ENCODE data around the gene MUS81. TPM values are rescaled to one million over a fixed set of nuclear protein-coding genes. Genes with fewer than 3 reads are reported as not detected.
A peak's percentile ranks its signal among the peaks of the same experiment; 100 is the strongest.

The MUS81 gene, protein sequence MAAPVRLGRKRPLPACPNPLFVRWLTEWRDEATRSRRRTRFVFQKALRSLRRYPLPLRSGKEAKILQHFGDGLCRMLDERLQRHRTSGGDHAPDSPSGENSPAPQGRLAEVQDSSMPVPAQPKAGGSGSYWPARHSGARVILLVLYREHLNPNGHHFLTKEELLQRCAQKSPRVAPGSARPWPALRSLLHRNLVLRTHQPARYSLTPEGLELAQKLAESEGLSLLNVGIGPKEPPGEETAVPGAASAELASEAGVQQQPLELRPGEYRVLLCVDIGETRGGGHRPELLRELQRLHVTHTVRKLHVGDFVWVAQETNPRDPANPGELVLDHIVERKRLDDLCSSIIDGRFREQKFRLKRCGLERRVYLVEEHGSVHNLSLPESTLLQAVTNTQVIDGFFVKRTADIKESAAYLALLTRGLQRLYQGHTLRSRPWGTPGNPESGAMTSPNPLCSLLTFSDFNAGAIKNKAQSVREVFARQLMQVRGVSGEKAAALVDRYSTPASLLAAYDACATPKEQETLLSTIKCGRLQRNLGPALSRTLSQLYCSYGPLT
- total RNA-seq (ENCODE audit: low replicate concordance) = 36.8 and 42.4 TPM in 2 replicates

GRCh38 chr11:65860278-65861164, at the start of gene MUS81:
TSS of gene MUS81 (plus strand) at chr11:65860433. CDS start at chr11:65860754, 321 bp downstream.
- peak; percentile 97 for DNase-seq (ENCODE audit: low spot score)
- H3K36me3 ChIP-seq = peaks cover 5% of the 10 kb centered on the region
- Mint-ChIP-seq H3K27me3 (ENCODE audit: insufficient read depth, low read depth) (peaks cover 23% of the 10 kb centered on the region), H3K27ac (peak within 1 kb of the TSS; percentile 100), H3K36me3 (peaks cover 23% of the 10 kb centered on the region), H3K4me3 (peak within 1 kb of the TSS; percentile 95), H3K4me1 (peaks cover 32% of the 10 kb centered on the region), H3K9me3 (peaks cover 3% of the 10 kb centered on the region)
- peaks cover 40% of the 10 kb centered on the region for H3K79me2 ChIP-seq (ENCODE audit: low read depth)
- H3K9ac ChIP-seq = peak within 1 kb of the TSS; percentile 63
- H4K20me1 ChIP-seq (ENCODE audit: low read depth) = peaks cover 29% of the 10 kb centered on the region
- peak; percentile 13 for TF ChIP-seq EZH2 (IDR thresholded peaks at IDR 0.05)
- TF ChIP-seq CTCF (IDR thresholded peaks at IDR 0.05) = peak; percentile 93
- no peak for TF ChIP-seq EZH2phosphoT487 (IDR thresholded peaks at IDR 0.05)
- H3F3A ChIP-seq (ENCODE audit: low read depth) = peaks cover 52% of the 10 kb centered on the region
- no peaks in the 10 kb centered on the region for H3K9me3 ChIP-seq (ENCODE audit: low read depth)
- peak within 1 kb of the TSS; percentile 90 for H3K4me2 ChIP-seq
- peak within 1 kb of the TSS; percentile 87 for H3K4me3 ChIP-seq
- H3K4me1 ChIP-seq = peaks cover 10% of the 10 kb centered on the region
- H3K27ac ChIP-seq = peak within 1 kb of the TSS; percentile 88
- H2AFZ ChIP-seq (replicated peaks) = peak within 1 kb of the TSS; percentile 20
- no peaks in the 10 kb centered on the region for H3K27me3 ChIP-seq

- Mint-ChIP-seq H3K36me3 (peaks cover 4% of the 10 kb centered on the region), H3K4me3 (no peak overlapping the region)
Observed at GRCh38 chr11:65811764-65812475, 48.3 kb upstream of the MUS81 start.

More at GRCh38 chr11:65811764-65812475, 48.3 kb upstream of the MUS81 start:
- H3K27ac Mint-ChIP-seq = no peak overlapping the region
- Histone ChIP-seq H3K79me2 (ENCODE audit: low read depth) (no peaks in the 10 kb centered on the region), H3K27me3 (peaks cover 6% of the 10 kb centered on the region), H3K4me2 (no peak overlapping the region), H2AFZ (replicated peaks) (no peak overlapping the region), H3K36me3 (no peaks in the 10 kb centered on the region), H4K20me1 (ENCODE audit: low read depth) (no peaks in the 10 kb centered on the region), H3K9ac (no peak overlapping the region), H3K4me3 (no peak overlapping the region), H3K4me1 (no peaks in the 10 kb centered on the region), H3K9me3 (ENCODE audit: low read depth) (no peaks in the 10 kb centered on the region), H3F3A (ENCODE audit: low read depth) (no peaks in the 10 kb centered on the region), H3K27ac (no peak overlapping the region)
- no peak for TF ChIP-seq CTCF (IDR thresholded peaks at IDR 0.05)
- no peak for TF ChIP-seq EZH2phosphoT487 (IDR thresholded peaks at IDR 0.05)
- TF ChIP-seq EZH2 (IDR thresholded peaks at IDR 0.05) = no peak
- no peaks in the 10 kb centered on the region for H3K9me3 Mint-ChIP-seq
- DNase-seq (ENCODE audit: low spot score) = no peak
- H3K4me1 Mint-ChIP-seq = peaks cover 7% of the 10 kb centered on the region
- H3K27me3 Mint-ChIP-seq (ENCODE audit: insufficient read depth, low read depth) = peaks cover 4% of the 10 kb centered on the region
